ENCODE results near the gene ZNF780A. TPM values are rescaled to one million over a fixed set of nuclear protein-coding genes. Genes with fewer than 3 reads are reported as not detected.

The ZNF780A gene
- total and polyA plus RNA-seq, 2 of the 13 experiments (the other 11 are each of a cell fraction or from before 2014, with no cell fraction given), result 13.5 to 22.7 TPM

- TF ChIP-seq SNAPC4 (CRISPR knock-in tag; IDR thresholded peaks at IDR 0.05) (peak; percentile 92), KMT2B (CRISPR knock-in tag; IDR thresholded peaks at IDR 0.05) (peak; percentile 94), CEBPG (CRISPR knock-in tag; IDR thresholded peaks at IDR 0.05) (no peak), HOXD1 (CRISPR knock-in tag; IDR thresholded peaks at IDR 0.05) (no peak), AKAP8 (CRISPR knock-in tag; IDR thresholded peaks at IDR 0.05) (0 out of 2 replicates have a peak, but pooled peaks have one; percentile 34), RXRB (CRISPR knock-in tag; IDR thresholded peaks at IDR 0.05; ENCODE audit: borderline replicate concordance) (peak; percentile 85), TOE1 (CRISPR knock-in tag; IDR thresholded peaks at IDR 0.05) (no peak), ZNF296 (CRISPR knock-in tag; conservative IDR thresholded peaks at IDR 0.05) (no peak), ZNF317 (CRISPR knock-in tag; IDR thresholded peaks at IDR 0.05) (no peak; the same call in 1 of the 2 replicates), ATF5 (CRISPR knock-in tag; IDR thresholded peaks at IDR 0.05; ENCODE audit: low read depth) (no peak), ATF7-NPFF (CRISPR knock-in tag; IDR thresholded peaks at IDR 0.05; ENCODE audit: low read depth) (peak; percentile 62; the same call in 1 of the 2 replicates), ZNF574 (CRISPR knock-in tag; IDR thresholded peaks at IDR 0.05) (peak; percentile 95), MIXL1 (CRISPR knock-in tag; IDR thresholded peaks at IDR 0.05) (0 out of 2 replicates have a peak, but pooled peaks have one; percentile 39), KLF13 (CRISPR knock-in tag; IDR thresholded peaks at IDR 0.05) (no peak; the same call in 1 of the 2 replicates), MLXIP (CRISPR knock-in tag; IDR thresholded peaks at IDR 0.05; ENCODE audit: borderline replicate concordance) (no peak), SRF (IDR thresholded peaks at IDR 0.05; ENCODE audit: low read depth, low read length) (no peak), PBX2 (CRISPR knock-in tag; IDR thresholded peaks at IDR 0.05) (no peak; the same call in 1 of the 2 replicates), ZSCAN25 (CRISPR knock-in tag; IDR thresholded peaks at IDR 0.05) (no peak)
Measured at GRCh38 chr19:40055832-40056504, 34.8 kb downstream of the ZNF780A start, which contains the start of gene ZNF780B (continued).
